H9 (cell line): Measurements from ENCODE around the gene GADD45GIP1. TPM values are rescaled to one million over a fixed set of nuclear protein-coding genes. Genes with fewer than 3 reads are reported as not detected.

Experiments used
- DNase-seq: peaks from one replicate; pipeline ENCODE4 v3.0.0-alpha.2; 2017
- H2AFZ ChIP-seq: one replicate; pipeline ENCODE4 v1.6.1; 2013; ENCODE audit warnings: mild to moderate bottlenecking, low read length, control low read depth, moderate library complexity
- H2AK5ac ChIP-seq: 2 replicates; pipeline ENCODE4 v1.6.1; 2013; ENCODE audit warnings: low read length, control low read depth, mixed read lengths; ENCODE audit not compliant: insufficient read length
- H2BK120ac ChIP-seq: one replicate; pipeline ENCODE4 v1.6.1; 2013; ENCODE audit warnings: low read depth, mild to moderate bottlenecking, low read length, control low read depth, inconsistent platforms; ENCODE audit not compliant: poor library complexity, severe bottlenecking
- H2BK12ac ChIP-seq: 2 replicates; pipeline ENCODE4 v1.6.1; 2013; ENCODE audit warnings: low read length, control low read depth, mixed read lengths, low read depth; ENCODE audit not compliant: insufficient read length
- H2BK15ac ChIP-seq: 2 replicates; pipeline ENCODE4 v1.6.1; 2013; ENCODE audit warnings: low read depth, low read length, control low read depth
- H2BK20ac ChIP-seq: one replicate; pipeline ENCODE4 v1.6.1; 2013; ENCODE audit warnings: low read depth, mild to moderate bottlenecking, low read length, control low read depth, inconsistent platforms; ENCODE audit not compliant: poor library complexity, severe bottlenecking
- H2BK5ac ChIP-seq: 2 replicates; pipeline ENCODE4 v1.6.1; 2013; ENCODE audit warnings: low read length, control low read depth, mixed read lengths; ENCODE audit not compliant: insufficient read length
- H3K14ac ChIP-seq: 2 replicates; pipeline ENCODE4 v1.6.1; 2013; ENCODE audit warnings: low read length, control low read depth; ENCODE audit not compliant: insufficient read depth
- H3K18ac ChIP-seq: 2 replicates; pipeline ENCODE4 v1.6.1; 2013; ENCODE audit warnings: low read depth, mild to moderate bottlenecking, mixed read lengths, low read length, control low read depth; ENCODE audit not compliant: insufficient read length
- H3K23ac ChIP-seq: 2 replicates; pipeline ENCODE4 v1.6.1; 2013; ENCODE audit warnings: low read length, control low read depth, mixed read lengths, low read depth; ENCODE audit not compliant: insufficient read length
- H3K23me2 ChIP-seq: 2 replicates; pipeline ENCODE4 v1.6.1; 2013; ENCODE audit warnings: low read depth, mild to moderate bottlenecking, mixed read lengths, low read length, control low read depth; ENCODE audit not compliant: insufficient read length, poor library complexity, severe bottlenecking
- H3K27ac ChIP-seq: 2 replicates; pipeline ENCODE4 v1.5.1; 2013; ENCODE audit warnings: low read length, control low read depth, mixed read lengths, low read depth; ENCODE audit not compliant: insufficient read length
- H3K27me3 ChIP-seq: 2 replicates; pipeline ENCODE4 v1.6.1; 2013; ENCODE audit warnings: low read length, control low read depth, inconsistent platforms; ENCODE audit not compliant: insufficient read depth
- H3K4ac ChIP-seq: 2 replicates; pipeline ENCODE4 v1.6.1; 2013; ENCODE audit warnings: low read depth, mild to moderate bottlenecking, control low read depth, inconsistent platforms, low read length, moderate library complexity
- H3K4me1 ChIP-seq: 2 replicates; pipeline ENCODE4 v1.6.1; 2013; ENCODE audit warnings: low read length, control low read depth, inconsistent platforms; ENCODE audit not compliant: insufficient read depth
- H3K4me2 ChIP-seq: 2 replicates; pipeline ENCODE4 v1.6.1; 2013; ENCODE audit warnings: low read length, control low read depth, mixed read lengths; ENCODE audit not compliant: insufficient read length, insufficient read depth
- H3K56ac ChIP-seq: 2 replicates; pipeline ENCODE4 v1.6.1; 2013; ENCODE audit warnings: low read depth, mild to moderate bottlenecking, mixed read lengths, low read length, control low read depth; ENCODE audit not compliant: insufficient read length
- H3K79me1 ChIP-seq: 2 replicates; pipeline ENCODE4 v1.6.1; 2013; ENCODE audit warnings: low read depth, mild to moderate bottlenecking, moderate library complexity, low read length, control low read depth, inconsistent platforms; ENCODE audit not compliant: insufficient read depth, poor library complexity, severe bottlenecking
- H3K79me2 ChIP-seq: 2 replicates; pipeline ENCODE4 v1.6.1; 2013; ENCODE audit warnings: low read length, control low read depth, inconsistent platforms; ENCODE audit not compliant: insufficient read depth
- H3K9ac ChIP-seq: 2 replicates; pipeline ENCODE4 v1.6.1; 2013; ENCODE audit warnings: low read length, control low read depth, mixed read lengths; ENCODE audit not compliant: insufficient read length; ENCODE audit errors: extremely low read depth
- H3K9me3 ChIP-seq: one replicate; pipeline ENCODE4 v1.6.1; 2013; ENCODE audit warnings: low read depth, low read length, inconsistent platforms; ENCODE audit not compliant: control insufficient read depth
- H3T11ph ChIP-seq: one replicate; pipeline ENCODE4 v1.6.1; 2013; ENCODE audit warnings: mild to moderate bottlenecking, low read length, control low read depth, inconsistent platforms
- H4K20me1 ChIP-seq: one replicate; pipeline ENCODE4 v1.6.1; 2013; ENCODE audit not compliant: control insufficient read depth, insufficient read length, insufficient read depth
- H4K5ac ChIP-seq: 2 replicates; pipeline ENCODE4 v1.6.1; 2013; ENCODE audit warnings: low read depth, mild to moderate bottlenecking, mixed read lengths, low read length, control low read depth; ENCODE audit not compliant: insufficient read length
- H4K8ac ChIP-seq: replicated peaks from 2 replicates; pipeline ENCODE4 v1.6.1; 2013; ENCODE audit warnings: low read length, control low read depth, mixed read lengths, low read depth; ENCODE audit not compliant: insufficient read length
- H4K91ac ChIP-seq: 2 replicates; pipeline ENCODE4 v1.6.1; 2013; ENCODE audit warnings: low read depth, mild to moderate bottlenecking, moderate library complexity, mixed read lengths, low read length, control low read depth; ENCODE audit not compliant: insufficient read length
- H3K27ac Mint-ChIP-seq, 3 experiments: 2 replicates in 2 of 3; 3 replicates in 1 of 3; pipeline ENCODE4 v1.8.0; 2020 to 2021; ENCODE audit warnings: mixed read lengths in 3 of 3, mild to moderate bottlenecking in 1 of 3, moderate library complexity in 1 of 3
- H3K27me3 Mint-ChIP-seq: 2 replicates; pipeline ENCODE4 v1.8.0; 2021; ENCODE audit warnings: low read depth, mild to moderate bottlenecking, moderate library complexity, mixed read lengths
- H3K36me3 Mint-ChIP-seq, 3 experiments: 2 replicates in 2 of 3; 3 replicates in 1 of 3; pipeline ENCODE4 v1.8.0; 2020 to 2021; ENCODE audit warnings: low read depth in 3 of 3, mixed read lengths in 3 of 3; ENCODE audit not compliant: insufficient read depth in 1 of 3
- H3K4me1 Mint-ChIP-seq, 2 experiments: 2 replicates each; pipeline ENCODE4 v1.8.0; 2020; ENCODE audit warnings: mixed read lengths in 2 of 2
- H3K4me3 Mint-ChIP-seq, 2 experiments: 2 replicates in 1 of 2; 3 replicates in 1 of 2; pipeline ENCODE4 v1.8.0; 2020 to 2021; ENCODE audit warnings: mild to moderate bottlenecking in 2 of 2, mixed read lengths in 2 of 2, moderate library complexity in 1 of 2
- H3K9me3 Mint-ChIP-seq, 2 experiments: 2 replicates in 1 of 2; 3 replicates in 1 of 2; pipeline ENCODE4 v1.8.0; 2020; ENCODE audit warnings: mild to moderate bottlenecking in 2 of 2, mixed read lengths in 2 of 2, moderate library complexity in 1 of 2
- CTCF ChIP-seq: fragments of 200-600 bp; sonication (generic); conservative IDR thresholded peaks from 3 replicates; pipeline ENCODE4 v1.8.0; 2021; ENCODE audit warnings: antibody characterized with exemption, mild to moderate bottlenecking
- WGBS: extraction: QIAGEN DNeasy Blood & Tissue Kit; methylation state at CpG from one replicate; pipeline ENCODE4 v1.1.7; 2013; ENCODE audit warnings: missing lambda C conversion rate, low lambda C conversion rate, mixed read lengths; ENCODE audit not compliant: insufficient read length; ENCODE audit errors: extremely low coverage; 5-methylcytosine and 5-hydroxymethylcytosine counted together
- total RNA-seq: library from RNA; stranded (reverse); gene quantifications from 2 replicates; pipeline ENCODE4 v1.2.1, GENCODE V29; 2021

GADD45GIP1 gene
- total RNA-seq, 1 experiment from 2014 or later = 44.5 TPM

- Histone ChIP-seq H2BK120ac (no peak overlapping the region), H3K27ac (no peak overlapping the region), H3K4ac (no peak overlapping the region), H3K9ac (no peak overlapping the region), H4K20me1 (peaks cover 5% of the 10 kb centered on the region), H3K18ac (no peak overlapping the region), H3K4me2 (no peak overlapping the region), H2AK5ac (no peak overlapping the region), H3K23ac (no peak overlapping the region), H3K23me2 (peaks cover under 1% of the 10 kb centered on the region), H2AFZ (no peak overlapping the region), H2BK20ac (no peak overlapping the region), H4K8ac (no peak overlapping the region), H3T11ph (no peak overlapping the region), H4K91ac (no peak overlapping the region), H3K79me2 (no peaks in the 10 kb centered on the region), H2BK5ac (no peak overlapping the region), H3K4me1 (no peaks in the 10 kb centered on the region), H2BK12ac (no peak overlapping the region), H3K27me3 (peaks cover 29% of the 10 kb centered on the region), H2BK15ac (no peak overlapping the region), H3K14ac (no peak overlapping the region), H3K56ac (no peak overlapping the region), H3K79me1 (no peaks in the 10 kb centered on the region), H4K5ac (no peak overlapping the region), H3K9me3 (no peaks in the 10 kb centered on the region)
- TF ChIP-seq CTCF = no peak
- no CpG with 5 or more reads among the region's 3 CpGs for WGBS
- peaks cover 2 to 9% of the 10 kb centered on the region in 2 experiments; a peak in 3 of 5 replicates for H3K9me3 Mint-ChIP-seq
- H3K4me1 Mint-ChIP-seq = peaks cover 5 to 9% of the 10 kb centered on the region in 2 experiments
- H3K27ac Mint-ChIP-seq = no peak overlapping the region
- H3K27me3 Mint-ChIP-seq = peaks cover 53% of the 10 kb centered on the region
- H3K4me3 Mint-ChIP-seq = peak overlapping the region in 1 of 2 experiments; percentile 21; a peak in 2 of 5 replicates
- peaks cover 0 to 2% (median 0%) of the 10 kb centered on the region in 3 experiments; a peak in 1 of 7 replicates for H3K36me3 Mint-ChIP-seq
- DNase-seq = no peak
Measured at GRCh38 chr19:12990853-12991252, 33.8 kb upstream of the GADD45GIP1 start.
